Loucy (cell line): ENCODE results near the gene SLX9.

Experiments
- H2AFZ ChIP-seq: fragments of 200-600 bp; sonication (generic); 2 replicates; pipeline ENCODE4 v1.6.0; 2016; ENCODE audit warnings: antibody characterized with exemption, mild to moderate bottlenecking, low read length, moderate library complexity
- H3F3A ChIP-seq: fragments of 200-600 bp; 2 replicates; pipeline ENCODE4 v1.6.0; 2016; ENCODE audit warnings: antibody characterized with exemption, low read depth, mild to moderate bottlenecking
- H3K27me3 ChIP-seq: fragments of 200-600 bp; sonication (generic); 2 replicates; pipeline ENCODE4 v1.6.1; 2014; ENCODE audit warnings: low read length, mild to moderate bottlenecking; ENCODE audit not compliant: insufficient read depth, poor library complexity, severe bottlenecking
- H3K36me3 ChIP-seq: fragments of 200-600 bp; sonication (generic); 2 replicates; pipeline ENCODE4 v1.6.1; 2016; ENCODE audit warnings: low read length; ENCODE audit not compliant: insufficient read depth
- H3K4me1 ChIP-seq: fragments of 200-600 bp; sonication (generic); 2 replicates; pipeline ENCODE4 v1.5.1; 2014; ENCODE audit warnings: low read length, mild to moderate bottlenecking; ENCODE audit not compliant: insufficient read depth, poor library complexity, severe bottlenecking
- H3K4me2 ChIP-seq: fragments of 200-600 bp; sonication (generic); 2 replicates; pipeline ENCODE4 v1.6.0; 2014; ENCODE audit warnings: antibody characterized with exemption, low read length, low read depth, mild to moderate bottlenecking; ENCODE audit not compliant: poor library complexity, severe bottlenecking
- H3K4me3 ChIP-seq: fragments of 200-600 bp; sonication (generic); 2 replicates; pipeline ENCODE4 v1.5.1; 2014; ENCODE audit warnings: low read length, mild to moderate bottlenecking, mixed read lengths; ENCODE audit not compliant: poor library complexity, severe bottlenecking
- H3K79me2 ChIP-seq: fragments of 200-600 bp; sonication (generic); 2 replicates; pipeline ENCODE4 v1.6.1; 2014; ENCODE audit warnings: low read length; ENCODE audit not compliant: insufficient read depth
- H3K9ac ChIP-seq: fragments of 200-600 bp; sonication (generic); 2 replicates; pipeline ENCODE4 v1.6.0; 2014; ENCODE audit warnings: mild to moderate bottlenecking, low read depth, low read length, moderate library complexity; ENCODE audit not compliant: poor library complexity, severe bottlenecking
- H3K9me2 ChIP-seq: fragments of 200-600 bp; sonication (generic); replicated peaks from 2 replicates; pipeline ENCODE4 v1.6.1; 2016; ENCODE audit warnings: low read depth, low read length, mixed read lengths
- H3K9me3 ChIP-seq: fragments of 200-600 bp; sonication (generic); 2 replicates; pipeline ENCODE4 v1.6.1; 2014; ENCODE audit warnings: mild to moderate bottlenecking, antibody characterized with exemption, low read length, low read depth; ENCODE audit not compliant: insufficient read depth
- H4K20me1 ChIP-seq: fragments of 200-600 bp; sonication (generic); 2 replicates; pipeline ENCODE4 v1.6.0; 2014; ENCODE audit warnings: antibody characterized with exemption, low read length, mild to moderate bottlenecking; ENCODE audit not compliant: insufficient read depth, poor library complexity, severe bottlenecking
- CTCF ChIP-seq: fragments of 200-600 bp; sonication (generic); conservative IDR thresholded peaks from 2 replicates; pipeline ENCODE4 v1.5.1; 2014; ENCODE audit warnings: mild to moderate bottlenecking, antibody characterized with exemption, low read length
- EZH2phosphoT487 ChIP-seq: fragments of 200-600 bp; IDR thresholded peaks from 2 replicates; pipeline ENCODE4 v1.6.1; 2018; ENCODE audit warnings: antibody characterized with exemption, mild to moderate bottlenecking, moderate library complexity, borderline replicate concordance

SLX9 gene

GRCh38 chr21:44900559-44901251 is 39.1 kb upstream of the SLX9 start:
- no peaks in the 10 kb centered on the region for H3K4me1 ChIP-seq
- TF ChIP-seq CTCF, result no peak
- no peak for TF ChIP-seq EZH2phosphoT487

DNA sequence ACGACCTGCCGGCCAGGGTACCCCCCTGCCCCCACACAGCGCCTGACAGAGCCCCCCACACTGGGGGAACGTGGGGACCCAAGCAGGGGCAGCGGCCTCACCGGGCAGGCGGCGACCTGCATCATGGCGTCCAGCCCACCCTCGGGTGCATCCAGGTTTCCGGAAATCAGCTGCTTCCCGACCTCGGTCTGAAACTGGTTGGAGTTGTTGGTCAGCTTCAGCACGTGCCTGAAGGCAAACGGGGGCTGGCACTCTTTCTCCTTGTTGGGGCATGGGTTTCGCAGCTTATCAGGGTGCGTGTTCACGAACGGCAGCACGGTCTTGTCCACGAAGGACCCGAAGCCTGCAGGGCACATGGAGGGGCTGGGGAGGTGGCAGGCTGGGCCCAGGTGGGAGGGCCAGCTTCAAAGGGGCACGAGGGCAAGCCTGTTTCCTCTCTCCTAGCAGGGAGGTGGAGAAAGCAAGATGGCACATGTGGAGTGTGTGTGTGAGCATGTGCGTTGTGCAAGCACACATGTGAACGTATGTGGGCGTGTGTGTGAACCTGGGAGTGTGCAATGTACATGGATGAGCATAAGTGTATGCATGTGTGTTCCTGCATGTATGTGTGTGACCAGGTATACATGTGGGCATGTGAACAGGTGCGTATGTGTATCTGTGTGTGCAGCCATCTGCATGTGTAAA is 38.3 kb upstream of the SLX9 start:
- no peaks in the 10 kb centered on the region for H3F3A ChIP-seq
- H3K4me1 ChIP-seq, result no peaks in the 10 kb centered on the region
- TF ChIP-seq EZH2phosphoT487 (no peak), CTCF (no peak)
- H3K9ac ChIP-seq, result no peak overlapping the region
- H3K4me2 ChIP-seq, result no peak overlapping the region
- H2AFZ ChIP-seq, result no peak overlapping the region
- no peaks in the 10 kb centered on the region for H4K20me1 ChIP-seq
- H3K4me3 ChIP-seq, result no peak overlapping the region
- H3K36me3 ChIP-seq, result peaks cover 62% of the 10 kb centered on the region; the same call in 1 of the 2 replicates
- H3K9me2 ChIP-seq, result no peaks in the 10 kb centered on the region
- no peaks in the 10 kb centered on the region for H3K9me3 ChIP-seq
- no peaks in the 10 kb centered on the region for H3K79me2 ChIP-seq
- H3K27me3 ChIP-seq, result no peaks in the 10 kb centered on the region

More at GRCh38 chr21:44900559-44901251, 39.1 kb upstream of the SLX9 start:
- Histone ChIP-seq H3K36me3 (peaks cover 59% of the 10 kb centered on the region; the same call in 1 of the 2 replicates), H3K9me3 (no peaks in the 10 kb centered on the region), H4K20me1 (no peaks in the 10 kb centered on the region), H2AFZ (no peak overlapping the region), H3K4me3 (no peak overlapping the region), H3K4me2 (no peak overlapping the region), H3K79me2 (no peaks in the 10 kb centered on the region), H3F3A (no peaks in the 10 kb centered on the region), H3K27me3 (no peaks in the 10 kb centered on the region), H3K9me2 (no peaks in the 10 kb centered on the region), H3K9ac (no peak overlapping the region)

- Histone ChIP-seq H3K27me3 (no peaks in the 10 kb centered on the region), H3F3A (no peaks in the 10 kb centered on the region), H3K4me2 (no peak overlapping the region), H3K4me1 (no peaks in the 10 kb centered on the region), H3K4me3 (no peak overlapping the region), H3K79me2 (no peaks in the 10 kb centered on the region), H3K9ac (no peak overlapping the region), H3K9me3 (no peaks in the 10 kb centered on the region), H2AFZ (no peak overlapping the region), H3K36me3 (peaks cover 65% of the 10 kb centered on the region; the same call in 1 of the 2 replicates), H4K20me1 (no peaks in the 10 kb centered on the region), H3K9me2 (no peaks in the 10 kb centered on the region)
- TF ChIP-seq CTCF (no peak), EZH2phosphoT487 (no peak)
These were observed 37.4 kb upstream of the SLX9 start for GRCh38 chr21:44902268-44903049.
